Effector memory CD4-positive, alpha-beta T cell (primary cell): ENCODE results near the gene ORC6.
"Not testable (repeated sequence)": the region's sequence is repeated elsewhere in the genome, so short reads cannot be mapped to it uniquely, and the experiment has no call there.

Experiments
- DNase-seq, 3 donors: peaks; one replicate each; pipeline ENCODE4 v3.0.0-alpha.2; 2020
- H3K27ac ChIP-seq: 2 replicates; pipeline ENCODE4 v1.7.0; 2013; ENCODE audit warnings: mild to moderate bottlenecking, low read length, moderate library complexity; ENCODE audit not compliant: insufficient read depth, poor library complexity, severe bottlenecking
- H3K27me3 ChIP-seq: replicated peaks from 2 replicates; pipeline ENCODE4 v1.7.0; 2013; ENCODE audit warnings: mild to moderate bottlenecking, low read length; ENCODE audit not compliant: insufficient read depth, control insufficient read depth, poor library complexity, severe bottlenecking
- H3K36me3 ChIP-seq: 2 replicates; pipeline ENCODE4 v1.7.0; 2013; ENCODE audit warnings: mild to moderate bottlenecking, low read length, moderate library complexity; ENCODE audit not compliant: control insufficient read depth, insufficient read depth
- H3K4me1 ChIP-seq: 2 replicates; pipeline ENCODE4 v1.7.0; 2013; ENCODE audit warnings: low read length, mild to moderate bottlenecking; ENCODE audit not compliant: control insufficient read depth, insufficient read depth, poor library complexity, severe bottlenecking
- H3K4me3 ChIP-seq: 2 replicates; pipeline ENCODE4 v1.7.0; 2013; ENCODE audit warnings: low read length, low read depth, mild to moderate bottlenecking; ENCODE audit not compliant: insufficient read depth, poor library complexity, severe bottlenecking
- H3K9me3 ChIP-seq: 2 replicates; pipeline ENCODE4 v1.7.0; 2013; ENCODE audit warnings: mild to moderate bottlenecking, low read length, moderate library complexity; ENCODE audit not compliant: control insufficient read depth
- total RNA-seq, 3 donors: gene quantifications; one replicate each; lab custom pipeline; 2026; lab: John Stamatoyannopoulos, UW

Gene ORC6
- 1.2 to 2.9 (median 2.4) reads per million in 3 donors for total RNA-seq

- peak; percentile 93 to 97 (median 94) for DNase-seq
- no peaks in the 10 kb centered on the region for H3K9me3 ChIP-seq
Measured at GRCh38 chr16:46689365-46690280, at the start of gene ORC6. Gene ORC6 (plus strand): TSS chr16:46689659. CDS start chr16:46689706, 47 bp downstream.

GRCh38 chr16:46648656-46649055 lies 40.8 kb upstream of the ORC6 start:
- no peaks in the 10 kb centered on the region for H3K4me1 ChIP-seq
- H3K27me3 ChIP-seq, result no peaks in the 10 kb centered on the region
- DNase-seq, result no peak
- H3K36me3 ChIP-seq, result no peaks in the 10 kb centered on the region
- H3K9me3 ChIP-seq, result no peaks in the 10 kb centered on the region
- no peak overlapping the region for H3K27ac ChIP-seq
- H3K4me3 ChIP-seq, result no peak overlapping the region

More at GRCh38 chr16:46689365-46690280, at the start of gene ORC6:
- Histone ChIP-seq H3K4me1 (peaks cover 18% of the 10 kb centered on the region), H3K36me3 (no peaks in the 10 kb centered on the region), H3K27ac (peak within 1 kb of the TSS; percentile 94), H3K27me3 (no peaks in the 10 kb centered on the region), H3K4me3 (peak within 1 kb of the TSS; percentile 80)

- no peak overlapping the region for H3K4me3 ChIP-seq
- H3K36me3 ChIP-seq, result no peaks in the 10 kb centered on the region
- no peak for DNase-seq
- H3K27me3 ChIP-seq, result no peaks in the 10 kb centered on the region
- H3K9me3 ChIP-seq, result no peaks in the 10 kb centered on the region
- H3K4me1 ChIP-seq, result no peaks in the 10 kb centered on the region
- H3K27ac ChIP-seq, result no peak overlapping the region
Measured at GRCh38 chr16:46649588-46650253, 39.7 kb upstream of the ORC6 start.

GRCh38 chr16:46650254-46650623 lies 39.2 kb upstream of the ORC6 start:
- Histone ChIP-seq H3K27ac (no peak overlapping the region), H3K4me3 (no peak overlapping the region)
- DNase-seq, result no peak

GRCh38 chr16:46651305-46651704 lies 38.2 kb upstream of the ORC6 start:
- H3K27ac ChIP-seq, result no peak overlapping the region
- H3K4me1 ChIP-seq, result no peaks in the 10 kb centered on the region
- H3K27me3 ChIP-seq, result no peaks in the 10 kb centered on the region
- no peaks in the 10 kb centered on the region for H3K36me3 ChIP-seq
- no peak for DNase-seq
- no peaks in the 10 kb centered on the region for H3K9me3 ChIP-seq
- no peak overlapping the region for H3K4me3 ChIP-seq

More at GRCh38 chr16:46650254-46650623, 39.2 kb upstream of the ORC6 start:
- Histone ChIP-seq H3K36me3 (no peaks in the 10 kb centered on the region), H3K4me1 (no peaks in the 10 kb centered on the region), H3K27me3 (no peaks in the 10 kb centered on the region), H3K9me3 (no peaks in the 10 kb centered on the region)

GRCh38 chr16:46658925-46659324 lies 30.5 kb upstream of the ORC6 start:
- no peak for DNase-seq
- H3K27ac ChIP-seq, result no peak overlapping the region
- peaks cover 31% of the 10 kb centered on the region for H3K36me3 ChIP-seq

GRCh38 chr16:46662123-46662522 lies 27.3 kb upstream of the ORC6 start:
- Histone ChIP-seq H3K36me3 (peaks cover 40% of the 10 kb centered on the region), H3K4me1 (no peaks in the 10 kb centered on the region), H3K9me3 (no peaks in the 10 kb centered on the region), H3K4me3 (no peak overlapping the region), H3K27ac (no peak overlapping the region), H3K27me3 (no peaks in the 10 kb centered on the region)
- DNase-seq, result no peak

More at GRCh38 chr16:46658925-46659324, 30.5 kb upstream of the ORC6 start:
- no peak overlapping the region for H3K4me3 ChIP-seq
- H3K4me1 ChIP-seq, result no peaks in the 10 kb centered on the region
- H3K9me3 ChIP-seq, result no peaks in the 10 kb centered on the region
- H3K27me3 ChIP-seq, result no peaks in the 10 kb centered on the region

GRCh38 chr16:46673320-46674013 lies 16.0 kb upstream of the ORC6 start:
- Histone ChIP-seq H3K4me1 (no peaks in the 10 kb centered on the region), H3K27me3 (no peaks in the 10 kb centered on the region), H3K9me3 (no peaks in the 10 kb centered on the region), H3K36me3 (peaks cover 61% of the 10 kb centered on the region), H3K4me3 (no peak overlapping the region), H3K27ac (no peak overlapping the region)
- DNase-seq, result peak; percentile 7 to 18 (median 12)

- not testable (repeated sequence) for H3K4me1 ChIP-seq, H3K27me3 ChIP-seq, H3K9me3 ChIP-seq, H3K4me3 ChIP-seq, DNase-seq, H3K27ac ChIP-seq
- peaks cover 48% of the 10 kb centered on the region for H3K36me3 ChIP-seq
Measured at GRCh38 chr16:46677943-46678342, 11.5 kb upstream of the ORC6 start.
